SW480 (cell line): Measurements from ENCODE around the gene ACER3.
"Not testable (repeated sequence)": the region's sequence is repeated elsewhere in the genome, so short reads cannot be mapped to it uniquely, and the experiment has no call there.

Source experiments
- DNase-seq: peaks from one replicate; pipeline ENCODE4 v3.0.0-alpha.2; 2016; ENCODE audit warnings: low spot score

ACER3 gene

DNA sequence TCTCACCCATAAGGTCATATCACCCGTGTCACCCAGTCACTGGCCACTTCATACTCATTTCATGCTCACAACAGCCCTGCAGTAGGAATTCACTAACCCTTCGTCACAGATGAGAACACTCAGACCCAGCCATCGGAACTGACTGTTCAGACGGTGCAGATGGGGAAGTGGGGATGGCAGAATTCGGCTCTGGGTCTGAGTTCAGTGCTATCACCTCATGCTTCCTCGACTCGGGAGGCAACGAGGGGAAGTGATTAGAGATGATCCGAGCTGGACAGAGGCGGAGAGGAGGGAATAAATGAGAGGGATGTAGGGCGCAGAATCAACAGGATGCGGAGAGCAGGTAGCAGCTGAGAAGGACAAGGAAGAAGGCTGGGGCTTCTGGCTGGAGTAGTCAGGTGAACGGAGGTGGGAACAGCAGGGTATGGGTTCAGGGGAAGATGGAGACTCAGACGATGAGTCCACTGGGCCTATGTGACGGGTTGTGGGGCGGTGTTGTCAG lies 178.2 kb downstream of the ACER3 start:
- DNase-seq: no peak

DNA sequence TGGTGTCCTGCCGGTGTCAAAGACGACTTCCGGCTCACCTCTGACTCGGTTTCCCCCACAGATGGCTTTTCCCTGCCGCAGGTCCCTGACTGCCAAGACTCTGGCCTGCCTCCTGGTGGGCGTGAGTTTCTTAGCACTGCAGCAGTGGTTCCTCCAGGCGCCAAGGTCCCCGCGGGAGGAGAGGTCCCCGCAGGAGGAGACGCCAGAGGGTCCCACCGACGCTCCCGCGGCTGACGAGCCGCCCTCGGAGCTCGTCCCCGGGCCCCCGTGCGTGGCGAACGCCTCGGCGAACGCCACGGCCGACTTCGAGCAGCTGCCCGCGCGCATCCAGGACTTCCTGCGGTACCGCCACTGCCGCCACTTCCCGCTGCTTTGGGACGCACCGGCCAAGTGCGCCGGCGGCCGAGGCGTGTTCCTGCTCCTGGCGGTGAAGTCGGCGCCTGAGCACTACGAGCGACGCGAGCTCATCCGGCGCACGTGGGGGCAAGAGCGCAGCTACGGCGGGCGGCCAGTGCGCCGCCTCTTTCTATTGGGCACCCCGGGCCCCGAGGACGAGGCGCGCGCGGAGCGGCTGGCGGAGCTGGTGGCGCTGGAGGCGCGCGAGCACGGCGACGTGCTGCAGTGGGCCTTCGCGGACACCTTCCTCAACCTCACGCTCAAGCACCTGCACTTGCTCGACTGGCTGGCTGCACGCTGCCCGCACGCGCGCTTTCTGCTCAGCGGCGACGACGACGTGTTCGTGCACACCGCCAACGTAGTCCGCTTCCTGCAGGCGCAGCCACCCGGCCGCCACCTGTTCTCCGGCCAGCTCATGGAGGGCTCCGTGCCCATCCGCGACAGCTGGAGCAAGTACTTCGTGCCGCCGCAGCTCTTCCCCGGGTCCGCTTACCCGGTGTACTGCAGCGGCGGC lies 179.0 kb downstream of the ACER3 start:
- DNase-seq: no peak

DNA sequence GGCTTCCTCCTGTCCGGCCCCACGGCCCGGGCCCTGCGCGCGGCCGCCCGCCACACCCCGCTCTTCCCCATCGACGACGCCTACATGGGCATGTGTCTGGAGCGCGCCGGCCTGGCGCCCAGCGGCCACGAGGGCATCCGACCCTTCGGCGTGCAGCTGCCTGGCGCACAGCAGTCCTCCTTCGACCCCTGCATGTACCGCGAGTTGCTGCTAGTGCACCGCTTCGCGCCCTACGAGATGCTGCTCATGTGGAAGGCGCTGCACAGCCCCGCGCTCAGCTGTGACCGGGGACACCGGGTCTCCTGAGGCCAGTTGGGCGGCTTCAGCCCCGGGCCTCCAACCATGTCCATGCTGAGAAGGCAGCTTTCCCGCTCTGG lies 179.7 kb downstream of the ACER3 start:
- no peak for DNase-seq

DNA sequence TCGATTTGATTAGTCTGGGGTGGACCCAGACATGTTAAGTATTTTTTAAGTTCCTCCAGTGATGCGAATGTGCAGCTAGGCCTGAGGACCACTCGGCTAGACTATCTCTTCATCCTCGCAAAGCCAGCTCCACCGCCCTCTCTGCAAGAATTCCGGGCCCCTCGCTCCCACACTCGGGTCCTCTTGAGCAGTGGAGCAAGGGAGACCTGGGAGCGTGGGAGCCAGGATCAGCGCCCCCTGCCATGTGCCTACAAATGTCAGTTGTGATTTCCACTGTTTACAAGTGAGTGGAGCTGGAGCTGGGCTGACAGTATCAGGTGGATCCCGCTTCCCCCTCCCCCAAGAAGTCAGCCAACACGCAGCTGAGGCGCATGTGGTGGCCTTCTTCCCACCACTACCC lies 180.2 kb downstream of the ACER3 start:
- DNase-seq: no peak

DNA sequence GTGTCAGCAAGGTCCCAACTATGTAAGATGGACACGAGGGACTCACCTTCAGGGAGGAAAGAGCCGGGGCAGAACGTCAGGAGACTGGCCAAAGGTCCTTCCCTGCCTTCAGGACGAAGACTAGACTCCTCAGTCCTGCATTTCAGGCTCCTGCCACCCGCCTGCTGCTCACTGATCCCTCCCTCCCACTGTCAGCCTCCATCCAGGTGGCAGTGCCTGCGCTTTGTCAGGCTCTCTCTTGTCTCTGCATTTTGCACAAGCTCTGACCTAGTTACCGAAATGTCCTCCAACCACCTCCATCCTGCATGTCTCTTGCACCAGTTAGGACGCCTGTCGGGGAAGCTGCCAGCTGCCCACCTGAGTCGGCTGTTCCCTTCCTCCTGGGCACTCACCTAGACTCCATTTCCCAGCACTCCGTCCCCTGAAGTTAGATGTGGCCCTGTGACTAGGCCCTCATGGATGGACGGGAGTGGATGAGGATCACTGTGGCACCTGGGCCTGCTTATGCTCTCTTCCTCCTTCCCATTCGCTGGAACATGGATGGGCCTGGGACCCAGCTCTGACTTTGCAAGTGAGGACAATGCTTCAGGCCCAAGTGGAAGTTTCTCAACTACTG lies 181.5 kb downstream of the ACER3 start:
- no peak for DNase-seq

DNA sequence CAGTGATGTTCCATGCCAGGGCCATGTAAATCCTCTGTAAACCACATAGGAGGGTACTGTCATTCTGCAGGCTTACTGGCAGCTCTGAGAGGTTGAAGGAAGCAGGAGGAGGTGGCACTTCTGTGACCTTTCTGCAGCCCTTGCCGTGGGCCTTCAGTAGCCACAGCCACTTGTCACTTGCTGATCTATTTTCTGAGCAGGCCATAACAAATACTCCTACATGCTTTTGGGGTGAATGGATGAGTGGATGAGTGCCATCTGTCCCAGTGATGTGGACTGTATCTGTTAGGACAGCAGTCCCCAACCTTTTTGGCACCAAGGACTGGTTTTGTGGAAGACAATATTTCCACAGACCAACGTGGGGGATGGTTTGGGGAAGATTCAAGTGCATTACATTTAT lies 183.6 kb downstream of the ACER3 start:
- DNase-seq: no peak

DNA sequence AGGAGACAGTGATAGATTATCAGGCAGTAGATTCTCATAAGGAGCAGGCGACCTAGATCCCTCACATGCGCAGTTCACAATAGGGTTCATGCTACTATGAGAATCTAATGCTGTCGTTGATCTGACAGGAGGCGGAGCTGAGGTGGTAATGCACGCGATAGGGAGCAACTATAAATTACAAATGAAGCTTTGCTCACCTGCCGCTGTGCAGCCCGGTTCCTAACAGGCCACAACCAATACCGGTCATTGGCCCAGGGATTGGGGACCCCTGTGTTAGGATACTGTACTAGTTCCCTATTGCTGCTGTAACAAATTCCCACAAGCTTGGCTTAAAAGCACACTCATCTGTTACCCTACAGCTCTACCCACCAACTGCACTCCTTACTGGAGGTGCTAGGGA lies 184.2 kb downstream of the ACER3 start:
- no peak for DNase-seq

DNA sequence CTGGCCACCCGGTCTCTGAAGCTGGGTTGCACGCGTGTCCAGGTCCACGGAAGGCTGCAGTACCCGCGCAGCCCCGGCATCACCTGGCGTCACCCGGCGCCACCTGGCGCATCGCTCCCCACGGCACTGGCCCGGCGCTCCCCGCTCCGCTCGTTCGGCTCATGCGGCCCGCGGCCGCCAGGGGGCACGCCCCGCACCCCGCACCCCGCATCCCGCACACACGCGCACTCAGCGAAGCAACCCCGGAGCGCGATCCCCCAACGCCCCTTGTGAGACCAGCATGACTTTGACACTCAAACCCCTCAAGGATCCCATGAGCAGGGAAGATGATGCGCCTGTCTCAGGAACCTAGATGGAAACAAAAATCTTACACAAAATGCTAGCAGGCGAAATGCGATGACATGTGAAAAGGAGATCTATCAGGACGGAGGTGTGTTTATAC lies 185.4 kb downstream of the ACER3 start:
- peak; percentile 53 for DNase-seq

DNA sequence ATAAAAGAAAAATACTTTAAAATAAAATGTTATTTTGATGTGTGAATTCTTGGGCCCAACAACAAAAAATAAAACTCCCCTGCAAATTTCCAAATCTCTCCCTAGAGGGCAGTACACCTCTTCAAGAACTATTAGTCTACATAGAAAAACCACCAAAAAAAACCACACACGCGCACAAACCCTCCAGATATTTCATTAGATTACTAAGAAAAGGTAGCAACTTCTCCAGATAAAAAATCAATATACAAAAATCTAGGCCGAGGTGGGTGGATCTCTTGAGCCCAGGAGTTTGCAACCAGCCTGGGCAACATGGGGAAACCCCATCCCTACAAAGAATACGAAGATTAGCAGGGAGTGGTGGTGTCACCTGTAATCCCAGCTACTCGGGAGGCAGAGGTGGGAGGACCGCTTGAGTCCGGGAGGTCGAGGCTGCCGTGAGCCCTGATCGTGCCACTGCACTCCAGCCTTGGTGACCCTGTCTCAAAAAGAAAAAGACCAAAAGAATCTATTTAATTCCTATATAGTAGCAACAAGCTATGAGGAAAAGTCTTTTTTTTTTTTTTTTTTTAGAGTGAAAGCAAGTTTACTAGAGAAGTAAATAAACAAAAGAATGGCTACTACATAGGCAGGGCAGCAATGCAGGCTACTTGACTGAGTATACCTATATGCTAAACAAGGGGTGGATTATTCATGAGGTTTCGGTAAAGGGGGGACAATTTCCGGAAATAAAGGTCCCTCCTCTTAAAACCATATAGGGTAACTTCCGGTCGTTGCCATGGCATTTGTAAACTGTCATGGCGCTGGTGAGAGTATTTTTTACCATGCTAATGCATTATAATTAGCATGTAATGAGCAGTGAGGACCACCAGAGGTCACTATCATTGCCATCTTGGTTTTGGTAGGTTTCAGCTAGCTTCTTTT lies 186.5 kb downstream of the ACER3 start:
- peak; percentile 96 for DNase-seq

DNA sequence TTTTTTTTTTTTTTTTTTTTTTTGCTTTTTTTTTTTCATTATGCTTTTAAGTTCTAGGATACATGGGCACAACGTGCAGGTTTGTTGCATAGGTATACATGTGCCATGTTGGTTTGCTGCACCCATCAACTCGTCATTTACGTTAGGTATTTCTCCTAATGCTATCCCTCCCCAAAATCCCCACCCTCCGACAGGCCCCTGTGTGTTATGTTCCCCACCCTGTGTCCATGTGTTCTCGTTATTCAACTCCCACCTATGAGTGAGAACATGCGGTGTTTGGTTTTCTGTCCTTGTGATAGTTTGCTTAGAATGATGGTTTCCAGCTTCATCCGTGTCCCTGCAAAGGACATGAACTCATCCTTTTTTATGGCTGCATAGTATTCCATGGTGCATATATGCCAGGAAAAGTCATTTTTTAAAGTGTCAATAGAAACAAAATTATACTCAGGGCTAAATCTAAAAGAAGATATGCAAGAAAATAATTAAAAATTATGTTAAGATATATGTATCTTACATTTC lies 187.3 kb downstream of the ACER3 start:
- DNase-seq: not testable (repeated sequence)

DNA sequence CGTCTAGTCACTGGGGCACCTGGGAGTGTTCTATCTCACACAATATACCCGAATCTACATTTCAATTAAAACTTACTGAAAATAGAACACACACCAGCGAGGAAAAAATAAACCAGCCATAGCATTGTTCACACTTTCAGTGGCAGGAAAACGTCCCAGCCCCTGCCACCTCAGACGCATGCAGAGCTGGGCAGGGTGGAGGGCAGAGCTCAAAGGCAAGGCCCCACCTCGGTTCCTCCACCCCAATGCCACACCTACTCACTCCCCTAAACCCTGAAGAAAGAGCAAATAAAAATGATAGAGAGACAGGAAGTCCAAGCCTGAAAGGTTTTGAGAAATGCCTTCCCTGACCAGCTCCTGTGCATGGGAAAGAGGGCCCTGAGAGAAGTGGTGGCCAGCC lies 188.3 kb downstream of the ACER3 start:
- DNase-seq: no peak

DNA sequence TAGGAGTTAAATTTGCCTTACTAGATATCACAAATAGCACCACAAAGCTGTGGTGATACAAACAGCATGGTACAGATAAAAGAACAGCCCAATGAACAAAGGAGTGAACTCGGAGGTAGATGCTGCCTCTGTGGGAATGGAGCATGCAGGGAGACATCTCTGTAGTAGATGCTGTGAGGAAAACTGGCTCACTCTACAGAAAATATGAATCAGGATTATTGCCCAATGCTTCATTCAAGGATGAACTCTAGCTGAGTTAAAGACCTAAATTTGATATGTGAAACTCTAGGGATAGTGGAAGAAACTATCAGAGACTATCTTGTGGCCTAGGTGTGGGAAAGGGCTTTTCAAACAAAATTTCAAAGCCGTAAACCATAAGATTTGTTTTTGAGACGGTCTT lies 190.8 kb downstream of the ACER3 start:
- no peak for DNase-seq

DNA sequence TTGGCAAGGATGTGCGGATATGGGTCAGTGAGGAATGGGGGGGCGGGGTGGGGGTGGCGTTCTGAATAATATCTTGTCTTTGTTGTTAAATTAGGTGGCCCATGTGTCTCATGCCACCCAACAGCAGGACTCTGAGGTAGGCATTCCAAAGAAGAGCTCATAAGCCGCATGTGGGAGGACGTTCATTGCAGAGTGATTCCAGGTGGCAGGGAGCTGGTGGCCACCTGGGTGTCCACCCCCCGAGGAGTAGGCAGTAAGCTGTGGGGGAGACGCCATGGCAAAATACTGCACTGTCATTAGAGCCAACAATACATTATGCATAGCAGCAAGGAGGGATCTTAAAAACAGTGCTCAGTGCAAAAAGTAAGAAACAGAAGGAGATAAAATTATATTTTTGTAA lies 191.8 kb downstream of the ACER3 start:
- no peak for DNase-seq

DNA sequence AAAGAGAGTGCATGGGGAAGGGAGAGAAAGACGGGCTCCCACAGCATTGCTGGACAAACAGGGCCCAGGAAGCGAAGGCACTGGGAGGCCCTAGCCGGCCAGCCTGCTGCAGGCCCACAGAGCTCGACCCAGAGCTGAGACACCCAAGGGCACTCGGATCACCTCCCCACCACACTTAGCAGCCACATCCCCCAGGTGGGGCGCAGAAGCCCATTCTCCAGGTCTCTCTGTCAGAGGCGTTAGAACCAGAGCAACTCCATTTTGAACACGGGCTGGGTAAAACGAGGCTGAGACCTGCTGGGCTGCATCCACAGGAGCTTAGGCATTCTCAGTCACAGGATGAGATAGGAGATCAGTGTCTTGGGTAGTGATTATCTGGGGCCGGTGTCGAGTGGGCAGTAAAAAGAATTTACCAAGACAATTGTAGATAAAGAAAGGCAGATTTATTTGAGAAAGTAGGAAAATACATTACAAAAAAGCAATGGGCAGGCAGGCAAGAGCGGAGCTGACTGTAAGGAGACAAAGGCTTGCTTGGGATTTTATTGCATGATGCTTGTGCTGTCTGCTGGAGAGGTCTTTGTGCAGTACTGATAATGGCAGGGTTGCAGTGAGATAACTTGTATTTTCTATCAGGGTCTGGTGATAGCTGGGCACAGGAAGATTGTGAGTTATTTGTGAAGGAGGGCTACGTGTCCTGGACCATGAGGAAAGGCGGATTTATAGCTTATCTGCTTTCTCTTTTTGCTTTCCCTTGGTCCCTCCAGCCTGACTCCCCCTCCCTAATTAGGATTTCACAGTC lies 192.7 kb downstream of the ACER3 start:
- no peak for DNase-seq

DNA sequence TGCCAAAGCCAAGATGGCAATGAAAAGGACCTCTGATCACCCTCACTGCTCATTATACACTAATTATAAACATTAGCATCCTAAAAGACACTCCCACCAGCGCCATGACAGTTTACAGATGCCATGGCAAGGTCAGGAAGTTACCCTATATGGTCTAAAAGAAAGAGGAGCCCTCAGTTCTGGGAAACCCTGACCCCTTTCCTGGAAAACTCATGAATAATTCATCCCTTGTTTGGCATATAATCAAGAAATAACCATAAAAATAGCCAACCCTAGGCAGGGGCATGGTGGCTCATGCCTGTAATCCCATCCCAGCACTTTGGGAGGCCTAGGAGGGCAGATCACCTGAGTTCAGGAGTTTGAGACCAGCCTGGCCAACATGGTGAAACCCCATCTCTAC lies 193.4 kb downstream of the ACER3 start:
- DNase-seq: no peak

DNA sequence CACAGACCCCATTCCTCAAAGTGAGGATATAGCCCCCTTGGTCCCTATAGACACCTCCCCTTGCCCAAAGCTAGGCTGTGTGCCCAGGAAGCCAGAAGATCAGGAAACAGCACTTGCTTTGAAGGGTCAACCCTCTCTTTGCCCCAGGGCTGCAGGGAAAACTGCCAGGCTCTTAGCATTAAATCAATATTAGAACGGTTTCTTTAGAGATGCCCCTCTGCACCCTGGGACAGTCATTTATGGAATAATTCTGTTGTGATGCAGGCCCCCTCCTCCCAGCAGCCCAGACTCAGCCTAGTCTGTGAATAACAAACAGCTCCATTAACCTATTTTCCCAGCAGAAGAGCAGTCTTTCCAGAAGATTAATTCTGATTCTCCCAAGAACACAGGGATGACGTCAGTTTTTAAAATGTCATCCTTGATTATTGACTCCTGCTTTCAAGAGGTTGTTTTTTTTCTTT lies 194.4 kb downstream of the ACER3 start:
- DNase-seq: no peak

DNA sequence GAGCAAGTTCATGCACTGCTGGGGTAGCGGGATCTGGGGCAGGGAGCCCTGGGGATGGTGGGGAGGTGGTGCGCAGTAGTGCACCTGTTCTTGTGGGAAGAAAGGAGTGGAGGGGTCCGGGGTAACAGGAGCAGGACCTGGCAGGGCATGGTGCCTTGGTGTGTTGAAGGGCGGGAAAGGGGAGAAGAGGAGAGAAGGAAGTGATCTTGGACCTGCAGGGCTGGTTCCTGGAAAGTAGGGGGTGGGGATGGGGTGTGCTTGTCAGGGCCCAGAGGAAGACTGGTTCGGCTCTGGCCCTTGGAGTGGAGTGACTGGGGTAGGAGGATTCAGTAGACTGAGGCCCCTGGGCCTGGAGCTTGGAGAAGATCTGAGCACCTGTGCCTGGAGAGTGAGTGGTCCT lies 195.2 kb downstream of the ACER3 start:
- no peak for DNase-seq

DNA sequence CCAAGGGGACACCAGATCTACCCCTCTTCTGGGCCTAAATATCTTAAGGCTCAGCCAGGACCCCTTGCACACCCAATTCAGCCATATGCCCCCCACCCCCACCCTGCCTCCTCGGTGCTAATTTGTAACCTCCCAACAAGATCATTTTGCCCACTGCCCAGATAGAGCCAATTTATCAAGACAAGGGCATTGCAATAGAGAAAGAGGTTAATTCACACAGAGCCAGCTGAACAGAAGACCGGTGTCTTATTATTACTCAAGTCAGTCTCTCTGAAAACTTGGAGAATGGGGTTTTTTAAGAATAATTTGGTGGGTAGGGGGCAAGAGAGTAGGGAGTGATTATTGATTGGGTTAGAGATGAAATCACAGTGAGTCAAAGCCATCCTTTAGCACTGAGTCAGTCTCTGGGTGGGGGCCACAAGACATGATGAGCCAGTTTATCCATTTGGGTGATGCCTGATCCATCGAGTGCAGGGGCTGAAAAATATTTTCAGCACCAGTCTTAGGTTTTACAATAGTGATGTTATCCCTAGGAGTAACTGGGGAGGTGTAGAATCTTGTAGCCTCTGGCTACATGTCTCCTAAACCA lies 196.2 kb downstream of the ACER3 start:
- DNase-seq: no peak

DNA sequence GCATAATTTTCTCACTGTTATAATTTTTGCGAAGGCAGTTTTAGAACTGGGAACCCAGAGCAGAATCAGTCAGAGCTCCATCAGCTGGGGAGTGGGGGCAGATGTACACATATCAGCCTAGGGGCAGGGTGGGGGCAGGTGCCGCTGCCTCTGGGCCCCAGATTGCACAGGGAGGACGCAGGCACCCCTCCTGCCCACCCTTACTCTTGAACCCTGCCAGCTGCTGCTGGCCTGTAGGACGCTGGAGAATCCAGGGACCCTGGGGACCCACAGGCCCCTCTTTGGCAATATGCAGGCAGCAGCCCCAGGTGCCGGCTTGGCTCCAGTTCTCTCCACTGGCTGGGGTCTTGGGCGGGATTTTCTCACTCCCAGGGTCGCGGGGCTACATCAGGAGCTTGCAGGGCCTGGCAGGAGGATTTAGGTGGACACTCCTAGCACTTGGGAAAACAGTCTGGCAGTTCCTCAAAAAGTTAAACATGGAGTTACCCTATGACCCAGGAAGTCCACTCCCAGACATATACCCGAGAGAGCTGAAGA lies 197.3 kb downstream of the ACER3 start:
- no peak for DNase-seq

DNA sequence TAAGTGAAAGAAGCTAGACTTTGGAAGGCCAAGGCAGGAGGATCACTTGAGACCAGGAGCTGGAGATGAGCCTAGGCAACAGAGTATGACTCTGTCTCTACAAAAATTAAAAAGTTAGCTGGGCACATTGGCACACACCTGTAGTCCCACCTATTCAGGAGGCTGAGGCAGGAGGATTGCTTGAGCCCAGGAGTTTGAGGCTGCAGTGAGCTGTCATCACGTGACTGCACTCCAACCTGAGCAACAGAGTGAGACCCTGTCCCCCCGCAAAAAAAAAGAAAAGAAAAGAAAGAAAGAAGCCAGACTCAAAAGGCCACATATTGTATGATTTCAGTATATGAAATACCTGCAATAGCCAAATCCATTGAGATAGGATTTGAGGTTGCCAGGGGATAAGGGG lies 198.2 kb downstream of the ACER3 start:
- no peak for DNase-seq

DNA sequence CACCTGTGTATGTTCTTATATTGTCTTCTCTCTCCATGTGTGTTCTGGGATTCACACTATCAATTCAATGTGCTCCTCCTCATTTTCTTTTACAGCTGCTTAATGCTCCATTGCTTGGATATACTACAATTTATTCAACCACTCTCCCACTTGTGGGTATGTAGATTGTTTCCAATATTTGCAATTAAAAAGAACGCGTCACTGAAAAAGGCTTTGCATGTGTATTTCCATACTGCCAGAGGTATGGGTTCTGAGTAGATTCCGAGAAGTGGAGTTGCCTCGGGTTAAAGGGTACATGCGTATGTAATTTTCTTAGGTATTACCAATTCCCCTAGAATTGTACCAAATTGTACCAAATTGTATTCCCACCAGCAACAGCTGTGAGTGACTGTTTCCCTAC lies 199.1 kb downstream of the ACER3 start:
- no peak for DNase-seq
